COR-L47 (cell line): Measurements from ENCODE around the gene HSPB7.
A peak's percentile ranks its signal among the peaks of the same experiment; 100 is the strongest.
"Not testable (repeated sequence)": the region's sequence is repeated elsewhere in the genome, so short reads cannot be mapped to it uniquely, and the experiment has no call there.

Experiments used
- DNase-seq: peaks from one replicate; lab custom pipeline; 2025; lab: John Stamatoyannopoulos, UW

Gene HSPB7

DNA sequence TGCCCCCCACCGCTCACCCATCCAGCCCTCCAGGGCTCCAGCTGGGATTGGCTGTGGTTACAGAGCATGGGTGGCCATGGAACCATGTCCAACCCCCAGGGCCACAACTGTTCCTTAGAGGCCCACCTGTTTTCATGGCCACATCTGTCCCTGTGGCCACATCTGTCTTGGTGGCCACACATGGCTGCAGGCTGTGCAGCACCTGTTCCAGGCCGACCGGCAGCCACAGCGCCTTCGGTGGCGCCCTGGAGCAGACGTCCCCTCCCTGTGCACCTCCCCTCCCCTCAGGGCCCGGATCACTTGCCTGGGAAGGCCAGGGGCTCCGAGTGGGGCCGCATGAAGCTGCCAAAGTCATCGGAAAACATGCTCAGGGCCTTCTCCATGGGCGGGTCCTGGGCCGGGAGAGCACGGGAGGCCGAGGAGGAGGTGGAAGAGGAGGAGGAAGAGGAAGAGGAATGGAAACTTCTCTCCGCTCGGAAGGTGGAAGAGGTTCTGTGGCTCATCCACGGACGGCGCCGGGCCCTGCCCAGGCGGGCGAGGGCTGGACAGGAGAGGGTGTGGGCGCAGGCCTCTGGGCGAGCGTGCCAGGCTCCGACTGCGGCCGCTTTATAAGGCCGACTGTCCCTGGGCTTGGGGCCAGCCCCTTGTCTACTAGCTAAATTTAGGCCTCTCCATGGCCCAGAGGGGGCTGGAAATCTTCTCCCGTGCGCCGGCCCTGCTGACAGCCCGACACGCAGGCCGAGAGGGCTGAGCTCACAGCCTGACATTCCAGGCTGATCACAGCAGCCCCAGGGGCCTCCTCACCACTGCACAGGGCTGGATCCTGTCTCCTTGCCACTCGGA lies at the start of gene HSPB7:
Gene HSPB7 (minus strand): TSS at position 583 of the 843 bp plus-strand sequence. CDS start 80 bp downstream, at position 503.
- no peak for DNase-seq

DNA sequence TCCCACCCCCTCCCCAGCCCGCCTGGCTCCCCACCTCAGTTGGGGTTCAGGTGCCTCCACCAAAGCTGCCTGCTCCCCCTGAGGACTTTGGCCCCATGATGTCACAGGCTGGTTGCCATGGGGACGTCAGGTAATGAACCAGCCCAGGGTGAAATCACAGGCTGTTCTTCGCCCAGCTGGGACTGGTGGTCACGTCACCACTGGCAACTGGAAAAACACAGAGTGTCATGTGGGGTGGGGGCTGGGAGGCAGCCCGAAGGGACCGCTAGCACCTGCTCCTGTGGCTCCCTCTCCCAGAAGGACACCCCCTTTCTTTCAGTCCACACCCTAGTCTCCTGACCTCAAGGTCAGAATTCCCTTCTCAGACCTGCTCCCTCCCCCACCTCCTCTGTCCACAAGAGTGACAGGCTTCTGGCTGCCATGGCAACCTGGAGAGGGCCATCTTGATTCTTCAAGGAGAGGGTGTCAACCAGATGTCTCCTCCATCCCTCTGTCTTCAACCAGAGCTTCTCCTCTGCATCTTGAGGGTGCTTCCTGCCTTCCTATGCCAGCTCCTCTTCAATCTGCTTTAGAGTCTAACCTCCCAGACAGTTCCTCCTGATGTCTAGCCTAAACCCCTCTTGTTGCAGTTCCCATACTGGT lies 49.4 kb upstream of the HSPB7 start:
- peak; percentile 25 for DNase-seq

DNA sequence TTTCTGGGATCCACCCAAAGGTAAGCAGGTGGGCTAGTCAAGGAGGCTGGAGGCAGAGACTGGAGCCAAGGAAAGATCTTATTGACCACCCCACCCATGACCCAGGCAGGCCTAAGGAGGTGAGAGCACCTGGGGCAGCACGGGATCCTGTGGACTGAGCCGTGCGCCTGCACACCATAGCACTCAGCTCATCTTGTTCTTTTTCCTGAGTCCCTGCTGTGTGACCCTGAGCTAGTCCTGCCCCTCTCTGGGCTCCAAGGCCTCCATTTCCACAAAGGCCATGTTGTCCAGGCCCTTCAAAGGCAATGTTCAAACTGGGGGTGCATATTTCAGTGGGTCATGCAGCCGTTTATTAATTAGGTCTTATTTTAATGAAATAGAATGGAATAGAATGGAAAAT lies 48.4 kb upstream of the HSPB7 start:
- DNase-seq = no peak

DNA sequence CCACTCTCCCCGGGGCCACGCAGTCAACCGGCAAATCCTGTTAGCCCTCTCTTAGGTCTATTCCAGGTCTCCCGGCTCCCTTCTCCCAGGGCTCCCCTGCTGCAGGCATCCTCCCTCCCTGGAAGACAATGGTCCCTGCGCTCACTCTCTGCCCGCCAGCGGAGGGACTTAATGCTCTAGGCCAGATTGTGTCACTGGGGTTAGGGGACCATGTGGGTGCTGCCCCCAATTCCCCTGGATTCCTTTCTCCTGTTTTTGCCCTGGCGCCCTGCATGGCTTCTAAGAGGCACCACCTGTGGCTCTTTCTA lies 47.4 kb upstream of the HSPB7 start:
- DNase-seq = no peak

DNA sequence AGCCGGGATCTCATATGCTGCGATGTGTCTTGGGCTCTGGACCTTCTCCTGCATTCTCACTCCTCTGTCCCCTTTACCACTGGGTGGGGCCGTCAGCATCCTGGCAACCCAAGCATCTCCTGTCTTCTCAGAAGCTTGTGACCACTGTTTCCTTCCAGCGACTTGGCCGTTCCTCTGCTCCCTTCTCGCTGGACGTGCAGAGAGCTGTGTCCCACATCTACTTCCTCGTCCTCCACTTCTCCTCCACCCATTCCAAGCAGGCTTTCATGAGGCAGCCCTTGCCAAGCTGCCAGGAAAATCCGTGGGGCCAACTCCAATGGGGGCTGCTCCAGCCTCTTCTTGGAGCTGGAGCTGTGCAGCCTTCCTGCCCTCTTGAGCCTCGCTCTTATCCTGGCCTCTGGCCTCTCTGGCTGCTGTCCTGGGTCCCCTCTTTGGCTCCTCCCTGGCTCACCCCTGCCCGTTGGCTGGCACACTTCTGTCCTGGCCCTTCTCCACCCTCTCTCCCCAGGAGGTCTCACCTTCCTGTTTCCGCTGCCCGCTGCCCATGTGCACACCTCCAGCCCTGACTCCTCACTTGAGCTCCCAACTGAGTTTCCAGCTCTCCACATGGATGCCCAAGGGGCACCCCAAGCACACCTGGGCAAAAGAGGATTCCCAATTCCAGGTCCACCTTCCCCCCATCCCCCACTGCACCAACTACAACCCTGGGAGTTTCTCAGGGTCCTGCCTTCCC lies 46.9 kb upstream of the HSPB7 start:
- no peak for DNase-seq

DNA sequence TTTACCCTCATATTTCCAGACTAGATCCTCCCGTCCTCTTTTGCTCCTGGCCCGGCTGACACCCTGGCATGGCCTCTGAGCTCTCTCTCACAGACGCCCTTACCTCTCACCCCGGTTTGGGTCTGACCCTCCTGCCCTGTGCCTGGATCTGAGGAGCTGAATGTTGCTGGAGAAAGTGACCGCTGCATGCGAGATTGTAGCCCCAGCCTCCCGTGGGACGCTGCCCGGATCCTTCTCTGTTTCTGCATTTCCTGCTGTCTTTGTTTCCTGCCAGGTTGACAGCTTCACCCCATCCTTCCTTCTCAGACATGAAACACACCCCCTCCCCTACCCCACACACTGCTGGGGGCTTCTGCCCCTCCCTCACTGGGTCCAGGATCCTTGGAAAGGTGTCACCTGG lies 46.1 kb upstream of the HSPB7 start:
- DNase-seq = no peak

DNA sequence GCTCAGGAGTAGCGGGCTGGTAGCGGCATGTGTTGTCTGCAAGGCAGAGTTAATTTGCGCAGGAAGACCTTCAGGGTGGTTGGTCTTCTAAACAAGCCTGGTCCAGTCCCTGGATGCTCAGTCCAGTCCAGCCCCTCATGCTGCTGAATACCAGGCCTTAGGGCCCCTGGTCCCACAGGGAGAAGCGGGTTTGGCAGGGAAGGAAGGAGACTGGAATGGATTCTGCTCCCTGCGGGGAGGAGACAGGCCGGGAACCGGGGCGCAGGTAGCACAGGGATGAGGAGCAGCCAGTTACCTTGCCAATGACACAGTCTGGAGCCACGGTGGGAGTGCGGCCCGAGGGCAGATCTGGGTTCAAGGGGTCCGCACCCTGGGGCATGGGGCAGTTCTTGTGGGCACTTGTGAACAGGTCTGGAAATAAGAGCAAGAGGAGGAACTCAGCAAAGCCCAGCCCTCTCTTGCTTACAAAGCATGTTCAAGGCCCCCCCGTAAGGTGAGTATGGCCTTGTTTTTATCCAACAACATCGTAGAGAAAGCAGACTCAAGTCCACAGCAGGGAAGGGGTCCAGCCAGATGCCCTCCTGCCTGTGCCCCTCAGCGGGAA lies 45.5 kb upstream of the HSPB7 start:
- DNase-seq = no peak

DNA sequence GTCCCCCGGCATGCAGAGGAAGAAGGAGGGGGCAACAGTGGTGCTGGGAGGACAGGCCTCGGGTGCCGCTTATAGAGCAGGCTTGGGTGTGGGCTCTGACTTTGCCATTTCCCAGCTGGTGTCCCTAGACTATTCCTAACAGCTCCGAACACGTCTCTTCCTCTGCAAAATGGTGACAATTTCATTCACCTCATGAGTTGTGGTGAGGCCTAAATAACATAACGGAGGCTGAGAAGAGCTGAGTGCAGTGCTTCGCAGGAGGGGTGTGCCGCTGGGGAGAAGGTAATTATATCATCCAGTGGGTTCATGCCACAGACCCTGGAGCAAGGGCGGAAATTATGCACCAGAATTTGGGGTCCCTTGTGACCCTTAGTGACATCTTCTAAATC lies 44.8 kb upstream of the HSPB7 start:
- not testable (repeated sequence) for DNase-seq

DNA sequence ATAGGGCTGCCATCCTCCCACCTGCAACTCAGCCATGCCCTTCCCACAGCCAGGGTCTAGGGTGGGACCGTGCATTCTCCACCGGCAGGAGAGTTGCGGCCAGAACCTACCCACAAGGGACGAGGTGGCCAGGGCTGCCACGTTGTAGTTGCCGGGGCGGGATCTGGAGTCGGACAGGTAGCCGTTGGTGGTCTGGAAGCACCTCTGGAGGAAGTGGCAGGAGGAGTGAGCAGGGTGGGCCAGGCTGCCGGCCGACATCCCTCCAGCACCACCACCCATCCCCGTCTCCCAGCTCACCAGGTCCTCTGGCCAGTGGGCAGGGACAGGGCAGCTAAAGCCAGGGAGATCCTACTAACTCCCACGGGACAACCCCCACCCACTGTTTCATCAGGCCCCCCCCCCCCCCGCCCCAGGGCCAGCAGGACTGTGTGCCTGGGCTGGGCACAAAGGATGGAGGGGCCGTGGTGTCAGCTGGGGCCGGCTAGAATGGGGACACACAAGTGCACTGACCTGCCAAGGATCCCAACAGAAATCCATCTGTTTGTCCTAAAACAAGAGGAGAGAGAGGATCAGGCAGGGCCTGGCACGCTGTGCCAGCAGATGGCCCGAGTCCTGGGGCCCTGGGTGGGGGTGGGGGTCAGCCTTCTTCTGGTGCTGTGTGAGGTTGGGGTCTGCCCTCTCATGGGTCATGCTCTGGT lies 44.3 kb upstream of the HSPB7 start:
- not testable (repeated sequence) for DNase-seq

DNA sequence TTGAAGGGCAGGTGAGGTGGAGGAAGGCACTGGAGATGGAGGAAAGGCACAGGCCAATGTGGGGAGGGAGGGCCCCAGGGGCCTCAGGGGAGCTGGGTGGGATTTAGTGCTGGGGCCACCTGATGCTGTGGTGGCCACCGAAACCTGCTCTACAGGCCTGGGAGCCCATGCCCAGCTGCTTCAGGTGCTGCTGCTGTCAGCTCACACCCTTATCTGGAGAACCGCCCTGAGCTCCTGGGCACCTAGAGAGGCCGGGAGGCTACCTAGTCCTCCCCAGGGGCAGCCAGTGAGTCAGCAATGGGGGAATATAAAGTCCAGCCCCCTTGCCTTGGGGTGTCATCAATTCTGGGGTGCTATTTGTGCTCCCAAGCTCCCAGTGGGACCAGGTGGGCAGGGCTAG lies 43.4 kb upstream of the HSPB7 start:
- no peak for DNase-seq

DNA sequence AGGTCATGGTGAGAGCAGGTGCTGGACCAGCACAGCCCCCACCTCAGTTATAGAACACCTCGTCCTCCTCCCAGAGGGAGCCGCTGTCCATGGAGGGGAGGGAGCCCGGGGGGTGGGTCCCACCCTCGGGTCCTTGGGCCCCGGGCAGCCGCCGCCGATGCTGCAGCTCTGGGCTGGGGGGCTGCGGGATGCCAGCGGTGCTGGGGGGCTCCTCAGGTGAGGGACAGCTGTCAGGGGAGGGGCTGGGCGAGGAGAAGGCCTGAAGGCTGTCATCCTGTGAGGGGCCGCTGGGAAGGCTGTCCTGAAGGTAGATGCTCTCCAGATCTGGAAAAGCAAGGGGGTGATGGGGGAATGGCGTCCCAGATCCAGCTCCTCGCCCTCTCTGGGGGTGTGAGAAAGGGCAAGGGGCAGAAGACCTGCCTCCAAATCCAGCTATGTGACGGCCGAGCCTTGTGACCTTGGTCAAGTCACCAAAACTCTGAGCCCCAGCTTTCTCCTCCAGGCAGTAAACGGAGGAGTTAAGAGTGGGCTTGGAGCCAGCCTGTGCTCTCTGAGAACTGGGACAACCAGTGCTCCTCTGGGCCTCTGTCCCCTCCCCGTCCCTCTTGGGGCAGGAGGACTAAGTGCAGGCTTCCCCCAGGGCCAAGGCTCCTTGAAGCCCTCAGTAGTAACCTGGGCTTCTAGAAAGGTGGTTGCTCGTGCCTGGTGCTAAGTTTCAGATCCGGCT lies 40.7 kb upstream of the HSPB7 start:
- DNase-seq = not testable (repeated sequence)

DNA sequence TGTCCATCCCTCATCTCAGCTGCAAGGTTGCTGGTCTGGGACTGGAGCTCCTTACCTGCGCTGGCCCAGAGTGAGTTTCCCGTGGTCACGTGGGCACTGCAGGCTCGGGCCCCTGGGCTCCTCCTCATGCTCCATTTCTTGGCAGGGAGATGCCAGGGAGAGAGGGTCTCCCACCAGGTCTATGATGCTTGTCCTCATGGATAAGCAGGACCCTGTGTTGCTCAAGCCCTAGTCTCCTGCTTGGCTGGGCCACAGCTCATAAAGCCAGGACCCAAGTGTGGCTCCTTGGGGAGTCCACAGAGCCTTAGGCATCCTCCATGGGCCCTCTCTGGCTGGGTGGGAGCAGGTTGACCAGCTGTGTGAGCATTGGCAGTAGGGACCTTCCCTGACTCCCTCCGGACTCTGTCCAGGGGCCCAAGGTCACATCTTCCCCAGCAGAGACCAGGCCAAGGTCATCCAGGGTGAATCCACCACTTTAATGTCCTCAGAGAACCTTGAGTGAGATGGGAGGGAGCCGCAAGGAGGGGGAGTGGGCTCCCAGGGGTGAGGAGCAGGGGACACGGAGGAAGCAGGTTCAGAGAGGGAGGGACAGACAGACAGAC lies 39.6 kb upstream of the HSPB7 start:
- DNase-seq = not testable (repeated sequence)

DNA sequence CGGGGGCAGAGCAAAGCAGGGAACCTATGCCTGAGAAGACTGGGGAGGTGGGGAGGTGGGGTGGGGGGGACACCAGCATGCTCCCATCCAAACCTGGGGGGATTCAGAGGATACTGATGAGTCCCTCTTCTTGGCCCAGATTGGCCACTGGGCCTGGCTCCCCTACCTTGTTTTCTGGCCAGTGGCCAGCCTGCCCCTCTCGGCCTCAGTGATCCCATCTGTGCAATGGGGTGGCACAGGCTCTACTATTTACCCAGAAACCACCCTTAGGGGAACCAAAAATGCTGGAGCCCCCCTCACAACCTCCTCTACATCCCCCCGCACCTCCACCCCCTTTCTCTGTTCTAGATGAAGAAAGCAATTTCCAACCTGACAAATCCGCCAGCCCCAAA lies 38.7 kb upstream of the HSPB7 start:
- not testable (repeated sequence) for DNase-seq

DNA sequence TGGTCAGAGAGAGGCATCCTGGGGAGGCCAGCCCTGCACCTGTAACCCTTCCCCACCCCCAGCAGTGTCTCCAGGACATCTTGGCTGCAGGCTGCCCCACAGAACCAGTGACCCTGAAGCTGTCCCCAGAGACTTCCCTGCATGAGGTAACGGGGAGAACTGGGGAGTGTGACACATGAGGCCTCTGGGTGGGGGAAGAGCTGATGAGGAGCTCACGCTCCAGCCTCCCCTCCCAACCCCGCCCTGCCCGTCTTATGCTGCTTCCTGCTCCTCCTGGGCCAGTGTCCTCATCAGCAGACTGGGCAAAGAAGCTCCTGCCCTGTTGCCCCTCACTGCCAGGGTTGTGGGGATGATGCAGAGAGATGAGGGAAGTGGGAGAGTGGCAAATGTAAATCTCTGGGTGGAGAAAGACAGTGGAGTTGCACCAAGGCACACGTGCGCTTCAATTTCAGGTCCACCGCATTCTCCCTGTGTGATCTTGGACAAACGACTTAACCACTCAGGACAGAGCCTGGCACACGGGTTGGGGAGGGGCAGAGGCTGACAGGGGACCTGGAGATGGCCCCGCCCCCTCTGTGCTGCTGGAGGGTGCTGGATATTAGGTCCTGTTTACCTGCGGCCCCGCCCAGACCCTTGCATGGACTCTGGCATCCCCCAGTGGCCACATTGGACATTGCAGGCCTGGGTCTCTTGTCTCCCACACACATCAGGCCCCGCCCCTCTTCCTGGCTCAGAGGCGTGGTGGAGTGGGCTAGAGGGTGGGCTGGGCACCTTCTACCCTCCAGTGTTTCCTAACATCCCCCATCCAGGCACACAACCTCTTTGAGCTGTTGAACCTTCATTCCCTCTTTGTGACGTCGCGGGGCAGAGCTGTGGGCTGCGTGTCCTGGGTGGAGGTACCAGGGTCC lies 38.0 kb upstream of the HSPB7 start:
- DNase-seq = peak; percentile 92

DNA sequence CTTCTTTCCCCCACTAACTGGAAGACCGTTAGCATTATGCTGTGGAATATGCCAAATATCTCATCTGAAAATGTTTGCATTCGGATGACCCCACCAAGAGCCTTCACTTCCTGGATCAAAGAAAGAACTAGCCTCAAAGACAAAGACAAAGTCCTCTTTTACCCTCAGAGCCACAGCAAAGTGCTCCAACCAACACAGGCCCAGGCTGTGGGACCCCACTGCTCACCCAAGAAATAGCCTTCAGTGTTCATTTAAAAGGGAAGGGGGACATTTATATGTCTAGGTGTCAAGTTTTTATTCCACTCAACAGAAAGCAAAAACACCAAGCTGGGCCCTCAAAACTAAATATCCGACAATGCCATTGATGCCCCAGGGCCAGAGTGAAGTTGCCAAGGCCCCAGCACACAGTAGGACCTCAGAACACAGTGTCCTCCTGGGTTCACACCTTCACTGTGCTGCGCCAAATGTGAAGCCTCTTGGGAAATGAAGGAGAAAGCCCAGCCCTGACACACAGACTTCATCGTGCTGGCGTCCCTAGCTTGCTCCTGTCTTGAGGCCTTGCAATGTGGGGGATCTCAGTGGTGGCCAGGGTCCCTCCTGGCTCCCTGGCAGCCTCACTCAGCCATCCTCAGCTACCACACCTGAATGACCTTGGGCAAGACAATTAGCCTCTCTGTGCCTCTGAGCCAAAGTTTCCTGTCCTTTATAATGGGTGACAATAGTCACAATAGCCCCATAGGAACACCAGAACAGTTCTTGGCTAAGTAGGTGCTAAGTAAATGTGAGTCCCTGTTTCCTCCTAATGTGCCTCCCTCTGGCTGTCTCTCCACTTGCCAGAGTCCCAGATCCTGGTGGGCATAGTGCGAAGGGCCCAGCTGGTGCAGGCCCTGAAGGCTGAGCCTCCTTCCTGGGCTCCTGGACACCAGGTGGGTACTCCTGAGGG lies 37.0 kb upstream of the HSPB7 start:
- DNase-seq = no peak

DNA sequence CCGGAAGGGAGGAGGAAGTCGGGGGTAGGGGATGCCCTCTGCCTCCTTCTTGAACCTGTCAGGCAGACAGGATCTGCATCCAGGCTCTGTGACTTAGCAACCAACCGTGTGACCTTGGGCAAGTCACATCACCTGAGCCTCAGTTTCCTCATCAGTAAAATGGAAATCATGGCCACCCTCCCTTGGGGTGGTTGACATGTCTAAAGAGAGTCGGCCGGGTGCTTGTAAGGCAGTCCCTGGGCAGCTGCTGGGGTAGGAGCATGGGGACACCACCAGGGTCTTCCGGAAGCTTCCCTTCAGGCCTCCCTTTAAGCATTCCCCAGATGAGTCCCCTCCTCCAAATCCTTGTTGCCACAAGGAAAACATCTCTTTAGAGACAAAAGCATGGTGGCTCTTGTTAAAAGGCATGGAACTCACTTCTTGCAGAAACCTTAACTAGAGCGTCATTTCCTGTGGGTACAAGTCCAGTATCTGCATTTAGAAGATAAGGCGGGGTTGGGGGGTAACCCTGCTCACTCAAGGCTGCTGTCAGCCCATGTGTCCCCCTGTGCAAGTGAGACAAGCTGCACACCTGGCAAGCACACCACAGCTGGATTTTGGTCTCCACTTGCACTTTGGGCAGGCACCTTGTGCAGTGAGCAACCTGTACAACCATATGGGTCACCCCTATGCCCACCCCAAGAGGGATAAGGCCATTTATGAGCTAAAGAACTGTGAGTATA lies 36.1 kb upstream of the HSPB7 start:
- no peak for DNase-seq

DNA sequence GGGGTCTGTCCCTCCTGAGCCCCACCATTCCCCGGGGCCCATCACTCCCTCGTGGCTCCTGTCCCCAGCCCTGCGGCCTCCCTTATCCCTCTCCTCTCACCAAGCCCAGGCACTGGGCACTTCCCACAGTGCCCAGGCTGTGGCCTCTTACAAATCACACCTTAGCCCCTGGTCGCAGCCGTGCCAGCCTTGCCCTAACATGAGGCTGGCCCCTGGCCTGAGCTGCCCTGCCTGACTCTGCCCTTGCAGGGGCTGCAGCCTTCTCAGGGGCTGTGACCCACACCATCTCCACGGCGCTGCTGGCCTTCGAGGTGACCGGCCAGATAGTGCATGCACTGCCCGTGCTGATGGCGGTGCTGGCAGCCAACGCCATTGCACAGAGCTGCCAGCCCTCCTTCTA lies 34.1 kb upstream of the HSPB7 start:
- DNase-seq = not testable (repeated sequence)

DNA sequence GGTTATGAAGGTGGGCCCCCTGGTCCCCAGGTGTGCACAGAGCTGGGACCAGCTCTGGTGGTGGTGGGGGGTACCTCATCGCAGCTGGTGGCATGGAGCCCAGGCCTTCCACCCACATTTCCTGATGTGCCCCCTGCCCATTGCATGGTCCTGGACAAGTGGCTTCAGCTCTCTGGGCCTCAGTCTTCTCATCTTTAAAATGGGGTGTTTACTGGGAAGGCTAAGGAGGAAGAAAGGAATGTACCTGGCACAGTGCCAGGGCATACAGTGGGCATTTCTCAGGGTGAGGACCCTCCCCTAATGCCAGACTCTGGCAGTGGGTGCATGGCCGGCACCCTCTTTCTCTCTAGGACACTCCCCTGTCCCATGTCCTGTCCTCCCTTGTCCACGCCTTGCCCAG lies 33.2 kb upstream of the HSPB7 start:
- no peak for DNase-seq
